GM21381 (cell line): ENCODE data around the gene TOLLIP.
"Not testable (repeated sequence)": the region's sequence is repeated elsewhere in the genome, so short reads cannot be mapped to it uniquely, and the experiment has no call there.

Experiments used
- ATAC-seq: cut with Tn5 transposase; IDR thresholded peaks from one replicate; pipeline ENCODE4 v1.9.1; 2021; ENCODE audit warnings: mild to moderate bottlenecking, moderate library complexity; ENCODE audit not compliant: unreplicated experiment

TOLLIP gene

DNA sequence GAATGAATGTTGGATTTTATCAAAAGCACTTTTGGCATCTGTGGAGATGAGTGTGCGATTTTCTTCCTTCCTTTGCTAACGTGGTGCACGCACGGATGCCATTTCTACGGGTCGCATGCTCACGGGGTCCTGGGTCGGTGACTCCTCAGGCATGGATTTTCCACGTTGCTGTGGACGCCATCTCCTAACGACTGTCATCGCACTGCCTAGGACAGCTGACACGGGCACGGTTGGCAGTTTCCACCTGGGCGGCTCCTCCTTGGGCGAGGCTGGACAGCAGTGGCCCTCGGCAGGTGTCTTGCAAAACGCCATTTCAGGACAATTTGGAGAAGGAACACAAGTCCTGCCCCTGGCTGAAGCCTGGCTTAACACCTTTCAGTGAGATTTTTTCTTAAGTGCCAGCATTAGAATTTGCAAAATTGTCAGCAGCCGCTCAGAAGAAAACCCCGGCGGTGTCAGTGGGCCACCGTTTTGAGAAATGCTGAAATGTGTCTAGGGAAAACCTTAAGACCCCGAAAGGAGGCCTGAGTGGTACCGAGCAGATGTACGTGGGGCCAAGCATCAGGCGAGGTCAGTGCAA is 34.7 kb upstream of the TOLLIP start:
- no peak for ATAC-seq

DNA sequence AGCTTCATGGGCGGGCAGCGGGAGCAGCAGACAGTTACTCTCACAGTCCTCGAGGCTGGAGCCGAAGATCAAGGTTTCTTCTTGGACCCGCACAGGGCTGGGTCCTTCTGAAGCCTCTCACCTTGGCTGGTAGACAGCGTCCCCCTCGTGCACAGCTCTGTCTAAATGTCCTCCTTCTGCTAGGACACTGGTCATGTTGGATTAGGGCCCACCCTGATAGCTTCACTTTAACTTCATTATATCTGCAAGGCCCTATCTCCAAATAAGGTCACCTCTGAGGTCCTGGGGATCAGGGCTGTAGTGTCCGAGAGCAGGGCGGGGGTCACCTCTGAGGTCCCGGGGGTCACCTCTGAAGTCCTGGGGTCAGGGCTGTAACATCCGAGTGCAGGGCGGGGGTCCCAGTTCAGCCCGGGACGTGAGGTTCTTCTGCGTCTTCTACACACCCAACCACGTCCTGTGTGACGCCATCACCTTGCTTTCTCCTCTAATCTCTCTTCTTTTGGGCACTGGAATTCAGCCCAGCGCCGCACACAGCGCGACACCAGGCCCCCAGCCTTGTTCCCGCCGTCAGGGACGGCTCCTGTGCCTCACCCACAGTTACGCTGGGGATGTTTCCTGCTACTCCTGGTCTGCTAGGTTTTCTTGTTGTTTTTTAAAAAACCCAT is 34.1 kb upstream of the TOLLIP start:
- ATAC-seq, result no peak

DNA sequence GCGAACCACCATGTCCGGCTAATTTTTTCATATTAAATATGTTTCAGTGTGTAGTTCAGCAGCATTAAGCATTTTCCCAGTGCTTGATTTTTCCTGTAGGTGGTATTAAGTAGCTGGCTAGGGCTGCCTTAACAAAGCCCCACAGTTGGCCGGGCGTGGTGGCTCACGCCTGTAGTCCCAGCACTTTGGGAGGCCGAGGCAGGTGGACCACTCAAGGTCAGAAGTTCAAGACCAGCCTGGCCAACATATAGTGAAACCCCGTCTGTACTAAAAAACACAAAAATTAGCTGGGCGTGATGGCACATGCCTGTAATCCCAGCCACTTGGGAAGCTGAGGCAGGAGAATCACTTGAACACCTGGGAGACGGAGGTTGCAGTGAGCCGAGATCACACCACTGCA is 33.5 kb upstream of the TOLLIP start:
- ATAC-seq, result no peak

DNA sequence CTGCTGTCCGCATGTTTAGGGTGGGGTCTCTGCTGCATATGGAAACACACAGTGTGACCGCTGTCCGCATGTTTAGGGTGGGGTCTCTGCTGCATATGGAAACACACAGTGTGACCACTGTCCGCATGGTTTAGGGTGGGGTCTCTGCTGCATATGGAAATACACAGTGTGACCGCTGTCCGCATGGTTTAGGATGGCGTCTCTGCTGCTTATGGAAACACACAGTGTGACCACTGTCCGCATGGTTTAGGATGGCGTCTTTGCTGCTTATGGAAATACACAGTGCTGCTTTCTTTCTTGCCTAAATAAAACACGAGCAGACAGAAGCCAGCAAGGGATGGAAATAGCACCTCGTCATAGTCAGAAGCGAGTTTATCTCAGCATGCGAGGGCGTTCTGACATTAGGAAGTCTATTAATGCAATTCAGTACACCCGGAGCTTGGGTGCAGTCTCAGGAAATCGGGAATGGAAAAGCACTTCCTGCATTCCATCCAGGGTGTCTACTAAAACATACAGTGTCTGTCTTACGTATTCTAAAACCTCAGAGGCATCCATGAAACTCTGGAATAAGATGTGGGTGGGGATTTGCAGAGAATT is 32.6 kb upstream of the TOLLIP start:
- ATAC-seq, result no peak

DNA sequence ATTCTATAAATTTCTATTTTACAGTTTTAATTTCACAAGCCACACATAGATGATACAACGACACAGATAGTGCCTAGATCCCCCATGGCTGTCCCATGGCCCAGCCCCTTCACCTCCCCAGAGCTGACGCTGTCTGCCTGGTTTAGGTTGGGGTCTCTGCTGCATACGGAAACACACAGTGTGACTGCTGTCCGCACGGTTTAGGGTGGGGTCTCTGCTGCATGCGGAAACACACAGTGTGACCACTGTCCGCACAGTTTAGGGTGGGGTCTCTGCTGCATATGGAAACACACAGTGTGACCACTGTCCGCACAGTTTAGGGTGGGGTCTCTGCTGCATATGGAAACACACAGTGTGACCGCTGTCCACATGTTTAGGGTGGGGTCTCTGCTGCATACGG is 31.8 kb upstream of the TOLLIP start:
- not testable (repeated sequence) for ATAC-seq

DNA sequence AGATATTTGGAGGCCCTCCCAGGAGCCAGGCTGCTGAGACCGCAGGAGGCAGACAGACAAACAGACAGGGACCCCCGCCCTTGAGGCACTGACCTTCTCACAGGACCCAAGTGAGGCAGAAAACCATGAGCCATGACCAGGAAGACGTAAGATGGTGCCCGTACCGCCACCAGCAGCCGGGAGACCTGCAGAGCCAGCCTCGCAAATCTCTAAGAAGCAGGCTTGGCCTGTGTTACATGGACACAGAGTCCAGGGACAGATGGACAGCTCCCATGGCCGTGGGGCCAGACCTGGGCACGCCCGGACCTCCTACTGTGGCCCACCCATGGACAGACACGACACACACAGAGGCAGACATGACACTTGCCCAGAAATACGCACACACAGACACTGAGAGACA is 30.7 kb upstream of the TOLLIP start:
- ATAC-seq, result no peak

DNA sequence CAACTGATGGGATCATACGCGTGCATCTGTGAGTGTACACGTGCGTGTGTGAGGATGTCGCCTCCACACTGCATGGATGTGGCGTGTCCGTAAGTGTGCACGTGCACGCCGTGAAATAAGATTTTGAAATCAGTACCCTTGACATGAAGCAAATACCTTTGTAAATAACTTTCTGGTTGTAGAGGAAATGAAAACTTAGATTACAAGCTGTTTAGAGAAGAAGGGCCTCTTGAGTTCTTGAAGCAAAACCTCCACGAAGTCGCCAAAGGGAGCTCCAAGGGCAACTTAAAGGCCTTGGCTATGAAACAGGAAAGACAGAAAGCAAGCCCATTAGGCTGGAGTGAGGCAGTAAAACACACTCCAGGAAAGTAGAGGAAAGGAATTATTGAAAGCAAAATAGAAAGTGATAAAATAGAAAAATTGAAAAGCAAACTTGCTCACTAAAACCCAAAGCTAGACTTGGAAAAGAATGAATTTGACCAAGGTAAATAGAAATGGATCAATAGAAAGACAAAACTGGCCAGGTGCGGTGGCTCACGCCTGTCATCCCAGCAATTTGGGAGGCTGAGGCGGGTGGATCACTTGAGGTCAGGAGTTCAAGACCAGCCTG is 29.7 kb upstream of the TOLLIP start:
- ATAC-seq, result no peak

DNA sequence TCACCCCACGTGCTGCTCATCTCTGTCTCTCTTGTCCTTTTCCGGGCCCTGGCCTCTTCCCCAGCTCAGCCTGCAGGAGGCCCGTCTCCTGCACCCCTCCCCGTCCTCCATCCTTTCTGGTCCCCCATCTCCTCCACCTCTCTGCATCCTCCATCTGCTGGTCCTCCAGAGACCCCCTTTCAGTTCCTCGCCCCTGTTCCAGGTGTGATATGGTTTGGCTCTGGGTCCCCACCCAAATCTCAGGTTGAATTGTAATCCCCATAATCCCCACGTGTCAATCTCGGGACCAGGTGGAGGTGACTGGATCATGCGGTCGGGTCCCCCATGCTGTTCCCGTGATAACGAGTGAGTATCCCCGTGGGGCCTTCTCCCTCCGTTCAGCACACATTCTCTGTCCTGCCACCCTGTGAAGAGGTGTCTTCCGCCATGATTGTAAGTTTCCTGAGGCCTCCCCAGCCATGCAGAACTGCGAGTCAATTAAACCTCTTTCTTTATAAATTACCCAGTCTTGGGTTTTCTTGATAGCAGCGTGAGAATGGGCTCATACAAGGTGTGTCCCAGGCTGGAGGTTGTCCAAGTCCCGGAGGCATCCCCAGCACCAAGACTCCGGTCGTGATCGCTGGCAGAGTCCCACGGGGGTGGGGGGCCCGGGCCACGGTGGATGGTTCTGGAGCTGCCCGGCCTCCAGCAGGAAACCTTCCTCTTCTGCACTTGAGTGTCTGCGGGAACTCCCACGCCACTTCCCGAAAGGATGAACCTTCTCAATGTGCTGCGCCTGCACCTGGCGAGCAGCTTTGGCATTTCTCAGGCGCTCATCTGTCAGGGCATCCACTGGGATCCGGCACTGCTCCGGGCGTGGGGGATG is 29.0 kb upstream of the TOLLIP start:
- ATAC-seq, result no peak

DNA sequence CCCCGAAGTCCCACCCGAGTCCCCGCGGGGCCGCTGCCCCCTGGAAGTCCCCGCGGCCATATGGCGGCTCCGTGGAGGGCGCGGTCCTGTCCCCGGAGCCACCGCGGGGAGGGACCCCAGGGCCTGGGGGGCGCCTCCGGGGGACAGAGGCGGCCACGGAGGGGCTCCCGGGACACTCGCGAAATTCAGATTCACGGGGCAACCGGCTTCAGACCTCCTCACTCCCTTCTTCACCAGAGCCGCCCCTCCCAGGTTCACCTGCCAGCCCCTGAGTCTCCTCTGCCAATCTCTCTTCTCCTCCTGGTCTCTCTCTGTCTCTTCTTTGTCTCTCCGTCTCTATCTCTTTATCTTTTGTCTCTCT is 28.2 kb upstream of the TOLLIP start:
- no peak for ATAC-seq

DNA sequence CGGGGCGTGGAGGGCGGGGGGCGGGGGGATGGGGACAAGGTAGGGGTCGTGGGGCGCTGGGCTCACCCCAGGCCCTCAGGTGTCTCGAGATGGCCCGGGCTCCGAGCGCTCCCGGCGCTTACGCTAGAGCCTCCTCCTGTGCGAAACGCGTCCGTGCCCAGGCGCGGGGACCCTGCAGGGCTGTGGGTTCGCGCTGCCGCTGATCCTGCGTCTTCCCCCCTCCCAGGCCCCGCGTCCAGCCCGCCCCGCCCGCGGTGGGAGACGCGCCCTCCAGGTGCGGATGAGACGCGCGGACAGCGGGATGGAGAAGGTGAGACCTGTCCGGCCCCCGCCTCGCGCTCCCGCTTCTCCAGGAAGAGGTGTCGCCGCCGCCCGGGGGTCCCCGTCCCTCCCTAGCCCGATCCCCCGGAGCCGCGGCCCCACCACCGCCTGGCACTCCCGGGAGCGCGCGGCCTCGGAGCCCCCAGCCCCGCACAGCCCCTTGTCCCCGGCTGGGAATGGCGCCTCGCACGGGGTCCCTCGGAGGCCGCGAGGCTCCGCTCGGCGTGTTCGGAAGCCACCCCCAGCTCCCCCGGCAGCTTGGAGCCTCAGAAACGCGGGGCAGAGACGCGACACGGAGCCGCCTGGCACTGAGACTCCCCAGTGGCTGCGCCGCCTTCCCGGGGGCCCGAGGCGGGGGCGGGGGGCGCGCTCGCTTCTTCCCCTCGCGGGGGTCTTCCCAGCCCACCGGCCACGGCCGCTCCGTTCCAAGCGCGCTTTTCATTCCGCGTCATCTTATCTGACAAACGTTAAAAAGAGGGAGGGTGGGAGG is 27.6 kb upstream of the TOLLIP start:
- ATAC-seq, result no peak

DNA sequence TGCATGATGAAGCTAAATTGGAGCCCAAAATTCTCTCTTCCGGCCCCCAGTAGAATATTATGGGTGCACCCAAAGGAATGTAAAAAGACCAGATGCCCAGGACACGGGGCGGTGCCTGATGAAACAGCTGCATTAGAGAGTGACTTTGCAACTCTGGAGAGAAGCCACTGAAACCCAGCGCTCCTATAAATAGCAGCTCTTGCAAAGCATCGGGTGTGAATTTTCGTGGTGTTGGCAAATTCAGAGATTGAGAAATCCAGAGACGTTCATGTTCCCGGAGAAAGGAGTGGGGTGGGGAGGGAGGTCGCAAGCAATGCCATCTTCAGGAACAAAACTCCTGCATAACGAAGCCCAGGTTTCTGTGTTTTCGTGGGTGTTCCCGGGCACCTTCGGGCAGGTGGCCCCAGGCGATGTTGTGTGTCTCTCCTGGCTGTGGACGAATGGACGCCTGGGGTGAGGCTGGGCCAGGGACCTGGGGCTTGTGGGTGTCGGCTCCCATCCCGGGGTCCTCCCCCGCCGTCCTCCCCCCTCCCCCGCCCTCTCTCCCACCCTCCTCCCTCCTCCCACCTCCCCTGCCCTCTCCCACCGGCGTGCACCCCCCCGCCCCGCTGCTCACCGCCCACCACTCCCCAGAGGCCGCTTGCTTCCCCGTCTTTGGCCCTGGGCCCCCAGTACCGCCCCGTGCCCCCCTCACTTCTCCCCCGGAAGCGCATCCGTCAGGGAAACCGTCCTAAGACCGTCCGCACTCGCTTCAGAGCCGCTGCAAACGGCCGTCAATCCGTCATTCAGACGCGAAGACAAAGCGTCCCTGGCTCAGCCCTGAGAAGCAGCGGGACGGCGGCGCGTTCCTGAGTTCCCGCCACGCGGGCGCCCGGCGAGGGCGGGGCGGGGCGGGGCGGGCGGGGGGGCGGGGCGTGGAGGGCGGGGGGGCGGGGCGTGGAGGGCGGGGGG is 26.7 kb upstream of the TOLLIP start:
- ATAC-seq, result no peak

DNA sequence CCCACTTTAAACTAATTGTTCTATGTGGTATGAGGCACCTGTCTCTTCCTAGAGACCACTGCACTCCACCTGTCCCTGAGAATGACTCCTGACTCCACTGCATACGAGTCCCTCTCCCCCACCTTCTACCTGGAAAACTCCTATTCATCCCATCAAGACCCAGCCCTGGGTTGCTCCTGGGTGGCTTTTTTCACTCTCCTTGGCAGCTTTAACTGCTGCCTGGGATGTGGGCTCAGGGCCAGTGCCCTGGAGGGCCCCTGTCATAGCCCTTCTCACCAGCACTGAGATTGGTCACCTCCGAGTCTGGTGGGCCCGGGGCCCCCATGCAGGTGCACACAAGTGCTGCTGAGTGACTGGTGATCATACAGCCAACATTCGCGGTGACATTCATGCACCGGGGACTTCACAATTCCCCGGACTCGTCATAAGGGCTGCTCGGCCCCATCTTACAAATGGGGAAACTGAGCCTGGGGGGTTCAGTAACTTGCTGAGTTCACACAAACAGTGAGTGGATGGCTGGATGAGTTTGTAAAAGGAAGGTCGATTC is 25.9 kb upstream of the TOLLIP start:
- no peak for ATAC-seq

DNA sequence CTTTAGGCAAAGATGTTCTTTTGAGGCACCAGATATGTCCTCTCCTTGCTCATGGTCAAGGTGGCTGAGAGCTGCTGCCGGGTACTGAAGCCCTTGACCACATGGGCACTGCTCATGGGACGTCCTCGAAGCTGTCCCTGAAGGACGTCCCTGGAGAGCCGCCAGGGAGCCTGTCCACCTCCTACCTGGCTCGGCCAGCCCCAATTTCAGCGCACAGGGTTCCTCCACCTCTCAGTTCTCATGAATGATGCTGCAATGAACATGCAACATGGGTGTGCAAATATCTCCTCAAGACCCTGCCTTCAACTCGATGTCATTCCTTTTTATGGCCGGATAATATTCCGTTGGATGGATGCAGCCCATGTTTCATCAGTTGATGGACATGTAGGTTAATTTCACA is 24.4 kb upstream of the TOLLIP start:
- no peak for ATAC-seq

DNA sequence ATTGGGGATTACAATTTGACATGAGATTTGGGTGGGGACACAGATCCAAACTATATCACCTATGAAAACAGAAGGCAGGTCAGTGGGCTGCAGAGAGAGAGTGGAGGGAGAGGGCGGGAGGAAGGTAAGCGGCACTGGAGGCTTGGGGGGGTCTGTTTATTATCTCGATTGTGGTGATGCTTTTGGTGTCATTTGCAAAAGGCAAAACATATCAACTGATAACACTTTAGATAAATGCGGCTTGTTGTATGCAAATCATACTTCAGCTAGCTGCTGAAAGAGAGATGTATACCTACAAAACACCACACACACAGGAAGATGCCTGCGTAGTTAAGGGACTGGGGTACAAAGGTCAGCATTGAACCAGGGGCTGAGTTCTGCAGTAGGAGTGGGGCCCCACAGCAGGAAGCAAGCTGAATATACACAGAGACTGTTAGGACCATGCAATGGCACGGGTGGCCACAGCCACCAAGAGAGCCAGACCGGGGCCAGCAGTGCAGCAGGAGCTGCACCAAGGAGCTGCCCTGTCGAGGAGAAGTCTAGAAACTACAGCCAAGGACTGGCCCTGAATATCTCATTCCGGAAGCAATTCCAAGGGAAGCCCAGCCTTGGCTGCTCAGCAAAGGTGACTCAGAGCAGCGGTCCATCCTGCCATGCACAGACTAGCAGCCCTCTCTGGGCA is 23.8 kb upstream of the TOLLIP start:
- no peak for ATAC-seq

DNA sequence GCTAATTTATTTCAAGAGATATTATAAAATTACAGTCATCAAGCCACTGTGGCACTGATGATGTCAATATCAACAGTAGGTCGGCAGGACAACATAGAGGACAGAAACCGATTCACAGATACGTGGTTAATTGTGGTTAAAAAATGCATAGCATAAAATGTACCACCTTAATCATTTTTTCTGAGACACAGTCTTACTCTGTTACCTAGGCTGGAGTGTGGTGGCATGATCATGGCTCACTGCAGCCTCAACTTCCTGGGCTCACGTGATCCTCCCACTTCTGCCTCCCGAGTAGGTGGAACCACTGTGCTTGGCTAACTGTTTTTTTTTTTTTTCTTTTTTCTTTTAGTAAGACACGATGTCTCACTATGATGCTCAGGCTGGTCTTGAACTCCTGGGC is 21.0 kb upstream of the TOLLIP start:
- no peak for ATAC-seq

DNA sequence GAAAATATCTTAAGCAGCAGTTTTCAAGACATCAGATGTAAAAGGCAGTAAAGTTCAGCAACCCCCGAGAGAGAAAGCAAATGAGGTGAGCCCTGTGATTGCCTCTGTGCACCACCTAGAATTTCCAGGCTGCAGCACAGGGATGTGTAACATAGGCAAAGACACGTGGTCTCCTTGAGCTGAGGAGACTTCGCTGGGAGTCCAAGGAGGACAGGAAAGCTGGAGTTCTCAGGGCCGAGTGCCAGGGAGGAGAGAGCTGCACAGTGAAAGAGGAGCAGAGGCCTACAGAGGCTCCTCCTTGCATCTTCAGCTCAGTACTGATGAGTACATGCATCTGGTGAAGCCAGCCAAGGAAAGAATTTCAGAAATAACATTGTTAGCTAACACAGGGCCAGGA is 17.6 kb upstream of the TOLLIP start:
- ATAC-seq, result no peak

DNA sequence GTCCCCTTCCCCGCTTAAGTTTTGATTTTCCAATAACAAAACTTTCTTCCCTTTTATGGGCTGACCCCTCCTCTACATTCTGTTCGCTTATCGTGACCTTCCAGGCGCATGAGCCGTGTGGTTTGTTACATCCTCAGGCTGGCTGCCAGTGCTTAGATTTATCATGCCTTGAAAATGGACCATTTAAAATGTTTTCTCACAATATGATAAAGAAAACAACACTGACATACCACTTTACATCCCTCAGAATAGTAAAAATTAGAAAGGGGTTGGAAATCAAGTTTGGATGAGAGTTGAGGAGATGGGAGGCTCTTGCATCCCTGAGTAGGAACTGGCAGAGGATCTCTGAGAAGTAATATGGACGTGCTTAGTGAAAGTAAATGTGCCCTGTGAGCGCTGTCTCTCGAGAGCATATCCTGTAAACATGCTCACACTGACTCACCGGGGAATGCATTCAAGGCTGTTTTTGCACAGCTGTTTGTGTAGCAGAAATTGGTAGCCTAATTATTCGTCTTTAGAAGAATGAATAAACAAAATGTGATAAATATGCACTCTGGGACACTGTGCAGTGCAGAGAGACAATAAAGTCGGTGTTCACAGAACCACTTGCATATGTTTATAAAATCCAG is 17.1 kb upstream of the TOLLIP start:
- ATAC-seq, result no peak

DNA sequence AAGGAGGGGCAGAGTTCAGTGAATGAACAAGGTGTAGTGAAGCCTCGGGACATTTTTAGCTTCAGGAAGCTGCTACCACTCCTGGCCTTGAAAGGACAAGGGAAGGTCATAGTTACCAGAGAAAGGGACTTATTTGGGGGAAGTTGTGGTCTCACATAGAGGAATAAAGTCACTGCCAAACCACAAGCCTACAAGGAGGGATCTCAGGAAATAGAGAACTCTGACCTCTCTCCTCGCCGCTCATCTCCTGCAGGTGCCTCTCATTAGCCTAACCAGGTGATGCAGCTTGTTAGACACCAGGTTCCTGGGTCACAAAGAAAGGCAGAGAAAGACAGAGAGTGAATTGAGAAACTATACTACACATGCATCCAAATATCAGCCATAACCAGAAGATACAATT is 14.3 kb upstream of the TOLLIP start:
- no peak for ATAC-seq
